Astrocyte (in vitro differentiated cells and primary cell): ENCODE measurements around the gene DISC1.

Experiments
- EZH2 ChIP-seq: IDR thresholded peaks from 2 replicates; pipeline ENCODE4 v1.6.1; 2012; ENCODE audit warnings: mild to moderate bottlenecking, low read length, inconsistent platforms; ENCODE audit not compliant: insufficient read depth
- TF ChIP-seq, protein P1 (sequence below): IDR thresholded peaks from 2 replicates; pipeline ENCODE4 v1.5.1; 2011; ENCODE audit warnings: low read depth, mild to moderate bottlenecking, inconsistent platforms, low read length, moderate library complexity; ENCODE audit not compliant: insufficient read depth

GRCh38 chr1:231653632-231654031 lies 27.0 kb downstream of the DISC1 start:
- TF ChIP-seq, protein P1, sequence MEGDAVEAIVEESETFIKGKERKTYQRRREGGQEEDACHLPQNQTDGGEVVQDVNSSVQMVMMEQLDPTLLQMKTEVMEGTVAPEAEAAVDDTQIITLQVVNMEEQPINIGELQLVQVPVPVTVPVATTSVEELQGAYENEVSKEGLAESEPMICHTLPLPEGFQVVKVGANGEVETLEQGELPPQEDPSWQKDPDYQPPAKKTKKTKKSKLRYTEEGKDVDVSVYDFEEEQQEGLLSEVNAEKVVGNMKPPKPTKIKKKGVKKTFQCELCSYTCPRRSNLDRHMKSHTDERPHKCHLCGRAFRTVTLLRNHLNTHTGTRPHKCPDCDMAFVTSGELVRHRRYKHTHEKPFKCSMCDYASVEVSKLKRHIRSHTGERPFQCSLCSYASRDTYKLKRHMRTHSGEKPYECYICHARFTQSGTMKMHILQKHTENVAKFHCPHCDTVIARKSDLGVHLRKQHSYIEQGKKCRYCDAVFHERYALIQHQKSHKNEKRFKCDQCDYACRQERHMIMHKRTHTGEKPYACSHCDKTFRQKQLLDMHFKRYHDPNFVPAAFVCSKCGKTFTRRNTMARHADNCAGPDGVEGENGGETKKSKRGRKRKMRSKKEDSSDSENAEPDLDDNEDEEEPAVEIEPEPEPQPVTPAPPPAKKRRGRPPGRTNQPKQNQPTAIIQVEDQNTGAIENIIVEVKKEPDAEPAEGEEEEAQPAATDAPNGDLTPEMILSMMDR: no peak
- no peak for TF ChIP-seq EZH2
